ENCODE results near the gene PAXIP1. TPM values are rescaled to one million over a fixed set of nuclear protein-coding genes. Genes with fewer than 3 reads are reported as not detected.
"Not testable (repeated sequence)": the region's sequence is repeated elsewhere in the genome, so short reads cannot be mapped to it uniquely, and the experiment has no call there.

PAXIP1 gene
- total RNA-seq, 6 donors from 2014 or later = 8.0 to 18.9 (median 10.5) TPM

GRCh38 chr7:154942691-154943090 lies 60.2 kb downstream of the PAXIP1 start:
- Histone ChIP-seq H3K36me3 (peaks cover 2 to 40% (median 21%) of the 10 kb centered on the region in 4 donors), H3K9me3 (no peaks in the 10 kb centered on the region), H3K27ac (no peak overlapping the region), H3K27me3 (no peaks in the 10 kb centered on the region), H3K4me1 (no peaks in the 10 kb centered on the region), H3K4me3 (no peak overlapping the region)
- TF ChIP-seq EP300 (IDR thresholded peaks at IDR 0.05) (no peak), POLR2A (IDR thresholded peaks at IDR 0.05) (no peak), CTCF (IDR thresholded peaks at IDR 0.05) (no peak), POLR2AphosphoS5 (IDR thresholded peaks at IDR 0.05) (no peak)
- DNase-seq (no peak), ATAC-seq (ENCODE audit: low FRiP score in 2 of 2) (no peak)
- WGBS, 2 donors = 69 to 82% methylated on average over 2 of the region's 2 CpGs

GRCh38 chr7:154937837-154938236 lies 65.1 kb downstream of the PAXIP1 start:
- WGBS, 2 donors = 74 to 79% methylated on average over 1 of the region's 1 CpG
- H3K27me3 ChIP-seq = no peaks in the 10 kb centered on the region

GRCh38 chr7:154934353-154934952 lies 68.5 kb downstream of the PAXIP1 start:
- peaks cover 0 to 13% (median 6%) of the 10 kb centered on the region in 4 donors for H3K4me1 ChIP-seq
- H3K27ac ChIP-seq; H3K36me3 ChIP-seq; H3K4me3 ChIP-seq; ATAC-seq (ENCODE audit: low FRiP score in 2 of 2); DNase-seq; H3K27me3 ChIP-seq: not testable (repeated sequence)
- peaks cover 0 to 10% (median 9%) of the 10 kb centered on the region in 4 donors for H3K9me3 ChIP-seq
- WGBS, 2 donors = 90 to 100% methylated on average over 3 to 5 of the region's 5 CpGs

More at GRCh38 chr7:154937837-154938236, 65.1 kb downstream of the PAXIP1 start:
- DNase-seq = no peak
- no peak for ATAC-seq (ENCODE audit: low FRiP score in 2 of 2)
- TF ChIP-seq POLR2AphosphoS5 (IDR thresholded peaks at IDR 0.05) = no peak
- TF ChIP-seq EP300 (IDR thresholded peaks at IDR 0.05) = no peak
- no peak for TF ChIP-seq CTCF (IDR thresholded peaks at IDR 0.05)
- TF ChIP-seq POLR2A (IDR thresholded peaks at IDR 0.05) = no peak
- Histone ChIP-seq H3K36me3 (no peaks in the 10 kb centered on the region), H3K4me1 (no peaks in the 10 kb centered on the region), H3K4me3 (no peak overlapping the region), H3K27ac (no peak overlapping the region), H3K9me3 (peaks cover 0 to 10% (median 9%) of the 10 kb centered on the region in 4 donors)

GRCh38 chr7:154931906-154932305 lies 71.0 kb downstream of the PAXIP1 start:
- no peaks in the 10 kb centered on the region for H3K36me3 ChIP-seq
- no peaks in the 10 kb centered on the region for H3K27me3 ChIP-seq
- ATAC-seq (ENCODE audit: low FRiP score in 2 of 2) = no peak
- no peak overlapping the region for H3K4me3 ChIP-seq
- H3K27ac ChIP-seq = no peak overlapping the region
- no peak for DNase-seq
- 84 to 90% methylated on average over 2 of the region's 2 CpGs for WGBS, 2 donors
- TF ChIP-seq EP300 (IDR thresholded peaks at IDR 0.05) = no peak
- peaks cover 0 to 10% (median 9%) of the 10 kb centered on the region in 4 donors for H3K9me3 ChIP-seq
- peaks cover 6 to 20% (median 14%) of the 10 kb centered on the region in 4 donors for H3K4me1 ChIP-seq

- H3K27me3 ChIP-seq = no peaks in the 10 kb centered on the region
- H3K4me1 ChIP-seq = peaks cover 6 to 20% (median 14%) of the 10 kb centered on the region in 4 donors
- peak overlapping the region; percentile 87 to 94 (median 92) for H3K27ac ChIP-seq
- ATAC-seq (ENCODE audit: low FRiP score in 2 of 2) (peak; percentile 16 to 67), DNase-seq (peak in 1 of 2 donors; percentile 69)
- TF ChIP-seq CTCF (IDR thresholded peaks at IDR 0.05) (no peak), POLR2AphosphoS5 (IDR thresholded peaks at IDR 0.05) (peak; percentile 10 to 62)
- H3K9me3 ChIP-seq = peaks cover 0 to 4% (median 4%) of the 10 kb centered on the region in 4 donors
- H3K4me3 ChIP-seq = peak overlapping the region; percentile 54 to 65 (median 60)
- no peaks in the 10 kb centered on the region for H3K36me3 ChIP-seq
- WGBS, 2 donors = 53 to 69% methylated on average over 6 to 9 of the region's 9 CpGs
Observed at GRCh38 chr7:154929006-154929726, 73.8 kb downstream of the PAXIP1 start.
